KMS-11 (cell line): Measurements from ENCODE around the gene CACNA2D3.

ENCODE experiments used
- H2AFZ ChIP-seq: fragments of 200-600 bp; sonication (generic); 2 replicates; pipeline ENCODE4 v1.6.1; 2016; ENCODE audit warnings: antibody characterized with exemption, mixed run types, low read depth
- H3K27ac ChIP-seq: fragments of 200-600 bp; sonication (generic); 2 replicates; pipeline ENCODE4 v1.6.1; 2016; ENCODE audit warnings: mild to moderate bottlenecking, mixed run types
- H3K27me3 ChIP-seq: fragments of 200-600 bp; sonication (generic); 2 replicates; pipeline ENCODE4 v1.6.1; 2017; ENCODE audit warnings: mild to moderate bottlenecking, low read depth, mixed run types, moderate library complexity; ENCODE audit not compliant: insufficient read depth
- H3K36me3 ChIP-seq: fragments of 200-600 bp; sonication (generic); 2 replicates; pipeline ENCODE4 v1.6.1; 2017; ENCODE audit warnings: mild to moderate bottlenecking, mixed run types; ENCODE audit not compliant: insufficient read depth
- H3K4me1 ChIP-seq: fragments of 200-600 bp; sonication (generic); 2 replicates; pipeline ENCODE4 v1.6.1; 2016; ENCODE audit warnings: mild to moderate bottlenecking, low read depth, mixed run types; ENCODE audit not compliant: poor library complexity, severe bottlenecking
- H3K4me2 ChIP-seq: fragments of 200-600 bp; sonication (generic); 2 replicates; pipeline ENCODE4 v1.7.0; 2016; ENCODE audit warnings: mild to moderate bottlenecking, mixed run types
- H3K4me3 ChIP-seq: fragments of 200-600 bp; sonication (generic); IDR thresholded peaks from 2 replicates; pipeline ENCODE4 v1.6.1; 2017; ENCODE audit warnings: low read depth, low read length, mixed read lengths; ENCODE audit not compliant: insufficient read depth
- H3K79me2 ChIP-seq: fragments of 200-600 bp; sonication (generic); 2 replicates; pipeline ENCODE4 v1.6.1; 2016; ENCODE audit warnings: low read depth, mixed run types; ENCODE audit not compliant: insufficient read depth
- H3K9ac ChIP-seq: fragments of 200-600 bp; sonication (generic); 2 replicates; pipeline ENCODE4 v1.6.1; 2016; ENCODE audit warnings: mild to moderate bottlenecking, mixed run types
- H4K20me1 ChIP-seq: fragments of 200-600 bp; sonication (generic); 2 replicates; pipeline ENCODE4 v1.6.1; 2016; ENCODE audit warnings: mild to moderate bottlenecking, mixed run types; ENCODE audit not compliant: insufficient read depth
- CTCF ChIP-seq: fragments of 200-600 bp; sonication (generic); conservative IDR thresholded peaks from 2 replicates; pipeline ENCODE4 v1.6.1; 2017; ENCODE audit warnings: low read depth, mild to moderate bottlenecking, antibody characterized with exemption, low read length, moderate library complexity, mixed read lengths

The CACNA2D3 gene

GRCh38 chr3:54756330-54756731 is 634.0 kb downstream of the CACNA2D3 start:
- no peaks in the 10 kb centered on the region for H4K20me1 ChIP-seq
- H3K79me2 ChIP-seq, result no peaks in the 10 kb centered on the region
- H3K27ac ChIP-seq, result no peak overlapping the region
- H3K4me3 ChIP-seq, result no peak overlapping the region
- H3K36me3 ChIP-seq, result no peaks in the 10 kb centered on the region
- no peaks in the 10 kb centered on the region for H3K27me3 ChIP-seq
- no peak for TF ChIP-seq CTCF
- no peaks in the 10 kb centered on the region for H3K4me1 ChIP-seq
- no peak overlapping the region for H3K9ac ChIP-seq
- H2AFZ ChIP-seq, result no peak overlapping the region
- no peak overlapping the region for H3K4me2 ChIP-seq

GRCh38 chr3:54758461-54758860 is 636.1 kb downstream of the CACNA2D3 start:
- H4K20me1 ChIP-seq, result no peaks in the 10 kb centered on the region
- H3K4me2 ChIP-seq, result no peak overlapping the region
- no peaks in the 10 kb centered on the region for H3K36me3 ChIP-seq
- H2AFZ ChIP-seq, result no peak overlapping the region
- H3K4me3 ChIP-seq, result no peak overlapping the region
- H3K4me1 ChIP-seq, result no peaks in the 10 kb centered on the region
- H3K27me3 ChIP-seq, result no peaks in the 10 kb centered on the region
- no peaks in the 10 kb centered on the region for H3K79me2 ChIP-seq
- TF ChIP-seq CTCF, result no peak
- no peak overlapping the region for H3K27ac ChIP-seq
- no peak overlapping the region for H3K9ac ChIP-seq

GRCh38 chr3:54759166-54759565 is 636.8 kb downstream of the CACNA2D3 start:
- Histone ChIP-seq H3K27ac (no peak overlapping the region), H3K79me2 (no peaks in the 10 kb centered on the region), H3K4me3 (no peak overlapping the region)

GRCh38 chr3:54760201-54760600 is 637.8 kb downstream of the CACNA2D3 start:
- Histone ChIP-seq H2AFZ (no peak overlapping the region), H3K27me3 (no peaks in the 10 kb centered on the region), H3K4me1 (no peaks in the 10 kb centered on the region), H3K36me3 (no peaks in the 10 kb centered on the region), H3K79me2 (no peaks in the 10 kb centered on the region), H3K4me2 (no peak overlapping the region), H3K27ac (no peak overlapping the region), H3K4me3 (no peak overlapping the region), H4K20me1 (no peaks in the 10 kb centered on the region), H3K9ac (no peak overlapping the region)
- no peak for TF ChIP-seq CTCF

More at GRCh38 chr3:54759166-54759565, 636.8 kb downstream of the CACNA2D3 start:
- Histone ChIP-seq H3K27me3 (no peaks in the 10 kb centered on the region), H3K9ac (no peak overlapping the region), H3K36me3 (no peaks in the 10 kb centered on the region), H4K20me1 (no peaks in the 10 kb centered on the region), H3K4me2 (no peak overlapping the region), H2AFZ (no peak overlapping the region), H3K4me1 (no peaks in the 10 kb centered on the region)
- no peak for TF ChIP-seq CTCF
